GM23338 (cell line): Measurements from ENCODE around the gene TCP11L2. TPM values are rescaled to one million over a fixed set of nuclear protein-coding genes. Genes with fewer than 3 reads are reported as not detected.

Source experiments
- ATAC-seq: fragments of 200-7000 bp; cut with Tn5 transposase; 3 replicates; pipeline ENCODE4 v1.9.1; 2020
- DNase-seq: peaks from one replicate; pipeline ENCODE4 v3.0.0-alpha.2; 2015; ENCODE audit warnings: low spot score
- H2AFZ ChIP-seq: fragments of 200-600 bp; sonication (generic); 2 replicates; pipeline ENCODE4 v1.8.0; 2016; ENCODE audit warnings: antibody characterized with exemption, mild to moderate bottlenecking, moderate library complexity
- H3F3A ChIP-seq: fragments of 200-600 bp; sonication (generic); replicated peaks from 2 replicates; pipeline ENCODE4 v1.8.0; 2017; ENCODE audit warnings: antibody characterized with exemption, mixed run types, low read depth
- H3K27ac ChIP-seq: fragments of 200-600 bp; sonication (generic); 2 replicates; pipeline ENCODE4 v1.6.1; 2016; ENCODE audit warnings: low read depth
- H3K27me3 ChIP-seq: fragments of 200-600 bp; sonication (generic); 2 replicates; pipeline ENCODE4 v1.8.0; 2016; ENCODE audit warnings: mild to moderate bottlenecking, mixed run types, moderate library complexity; ENCODE audit not compliant: insufficient read depth
- H3K36me3 ChIP-seq: fragments of 200-600 bp; sonication (generic); 2 replicates; pipeline ENCODE4 v1.8.0; 2016; ENCODE audit warnings: mild to moderate bottlenecking; ENCODE audit not compliant: insufficient read depth
- H3K4me1 ChIP-seq: fragments of 200-600 bp; sonication (generic); 2 replicates; pipeline ENCODE4 v1.8.0; 2016; ENCODE audit warnings: mild to moderate bottlenecking, moderate library complexity; ENCODE audit not compliant: insufficient read depth
- H3K4me2 ChIP-seq: fragments of 200-600 bp; sonication (generic); 2 replicates; pipeline ENCODE4 v1.7.1; 2017; ENCODE audit warnings: mixed run types
- H3K4me3 ChIP-seq: fragments of 200-600 bp; sonication (generic); 2 replicates; pipeline ENCODE4 v1.6.1; 2016; ENCODE audit warnings: mixed run types
- H3K79me2 ChIP-seq: fragments of 200-600 bp; sonication (generic); replicated peaks from 2 replicates; pipeline ENCODE4 v1.8.0; 2017; ENCODE audit warnings: mild to moderate bottlenecking; ENCODE audit not compliant: insufficient read depth
- H3K9me2 ChIP-seq: fragments of 200-600 bp; sonication (generic); 2 replicates; pipeline ENCODE4 v1.8.0; 2017; ENCODE audit not compliant: insufficient read depth
- H4K20me1 ChIP-seq: fragments of 200-600 bp; sonication (generic); replicated peaks from 2 replicates; pipeline ENCODE4 v1.8.0; 2017; ENCODE audit warnings: mild to moderate bottlenecking; ENCODE audit not compliant: insufficient read depth
- H3K27ac Mint-ChIP-seq: 2 replicates; pipeline ENCODE4 v1.8.0; 2020; ENCODE audit warnings: inconsistent platforms, mild to moderate bottlenecking, moderate library complexity, mixed read lengths
- H3K27me3 Mint-ChIP-seq: 3 replicates; pipeline ENCODE4 v1.8.0; 2022; ENCODE audit warnings: low read depth, mild to moderate bottlenecking, moderate library complexity, mixed read lengths, inconsistent platforms; ENCODE audit not compliant: insufficient read depth, poor library complexity
- H3K36me3 Mint-ChIP-seq: 3 replicates; pipeline ENCODE4 v1.8.0; 2021; ENCODE audit warnings: low read depth, mild to moderate bottlenecking, inconsistent platforms, moderate library complexity, mixed read lengths
- H3K4me1 Mint-ChIP-seq: 3 replicates; pipeline ENCODE4 v1.8.0; 2020; ENCODE audit warnings: mild to moderate bottlenecking, inconsistent platforms, mixed read lengths
- H3K4me3 Mint-ChIP-seq: 3 replicates; pipeline ENCODE4 v1.8.0; 2021; ENCODE audit warnings: moderate library complexity, mild to moderate bottlenecking, inconsistent platforms, mixed read lengths
- H3K9me3 Mint-ChIP-seq: 3 replicates; pipeline ENCODE4 v1.8.0; 2020; ENCODE audit warnings: moderate library complexity, mild to moderate bottlenecking, inconsistent platforms, mixed read lengths
- CTCF ChIP-seq, 2 experiments: fragments of 200-600 bp in 1 of 2; sonication (generic) in 1 of 2; conservative IDR thresholded peaks; 2 replicates each; pipeline versions ENCODE4 v1.5.1 to v1.6.1; 2016 to 2017; ENCODE audit warnings: antibody characterized with exemption in 2 of 2, low read depth in 2 of 2, mild to moderate bottlenecking in 2 of 2, moderate library complexity in 1 of 2
- ETS1 ChIP-seq: IDR thresholded peaks from 2 replicates; pipeline ENCODE4 v1.6.1; 2016; ENCODE audit warnings: antibody characterized with exemption
- EZH2 ChIP-seq: fragments of 200-600 bp; sonication (generic); IDR thresholded peaks from one replicate; pipeline ENCODE4 v1.8.0; 2017; ENCODE audit warnings: antibody characterized with exemption, mild to moderate bottlenecking, low read depth; ENCODE audit not compliant: unreplicated experiment
- POLR2AphosphoS5 ChIP-seq: IDR thresholded peaks from 2 replicates; pipeline ENCODE4 v1.6.1; 2016; ENCODE audit warnings: antibody characterized with exemption, low read depth
- STAT1 ChIP-seq: IDR thresholded peaks from one replicate; pipeline ENCODE4 v1.6.1; 2016; ENCODE audit warnings: antibody characterized with exemption; ENCODE audit not compliant: unreplicated experiment
- ZNF331 ChIP-seq: fragments of 250-450 bp; sonication (Bioruptor Pico); IDR thresholded peaks from 2 replicates; pipeline ENCODE4 v1.5.0; 2020; ENCODE audit warnings: low read depth, mild to moderate bottlenecking, moderate library complexity
- ZNF462 ChIP-seq: fragments of 250-450 bp; sonication (Bioruptor Pico); IDR thresholded peaks from 2 replicates; pipeline ENCODE4 v1.5.0; 2020; ENCODE audit warnings: mild to moderate bottlenecking, moderate library complexity
- polyA plus RNA-seq: library from polyadenylated mRNA; unstranded; fragments of >200 nt; fragmentation: Nextera tagmentation; extraction: Ambion mirVana; gene quantifications from 2 replicates; pipeline ENCODE4 v1.2.1, GENCODE V29; 2016
- total RNA-seq: library from RNA; depleted of rRNA; stranded (reverse); fragments of >200 nt; shearing (Covaris generic); gene quantifications from 2 replicates; pipeline ENCODE4 v1.2.3, GENCODE V29; 2014

Gene TCP11L2
- total and polyA plus RNA-seq, 2 experiments from 2014 or later: 1.4 to 4.4 TPM

GRCh38 chr12:106309671-106310505 lies 7.4 kb downstream of the TCP11L2 start (continued):
- no peak for TF ChIP-seq ZNF462 (CRISPR knock-in tag)

GRCh38 chr12:106310687-106311086 lies 8.2 kb downstream of the TCP11L2 start:
- Histone ChIP-seq H3K79me2 (no peaks in the 10 kb centered on the region), H3K27me3 (no peaks in the 10 kb centered on the region), H4K20me1 (no peaks in the 10 kb centered on the region; the same call in 1 of the 2 replicates), H2AFZ (peak overlapping the region; percentile 48; the same call in 1 of the 2 replicates), H3K27ac (no peak overlapping the region), H3K9me2 (no peaks in the 10 kb centered on the region), H3K4me1 (0 out of 2 replicates have a peak, but pooled peaks cover under 1% of the 10 kb centered on the region), H3K4me2 (no peak overlapping the region), H3K4me3 (no peak overlapping the region), H3F3A (no peaks in the 10 kb centered on the region), H3K36me3 (no peaks in the 10 kb centered on the region)
- no peaks in the 10 kb centered on the region for H3K36me3 Mint-ChIP-seq
- H3K27ac Mint-ChIP-seq: no peak overlapping the region
- H3K27me3 Mint-ChIP-seq: no peaks in the 10 kb centered on the region
- no peak for DNase-seq
- peaks cover 14% of the 10 kb centered on the region for H3K4me1 Mint-ChIP-seq
- no peak for ATAC-seq
- no peak overlapping the region for H3K4me3 Mint-ChIP-seq
- H3K9me3 Mint-ChIP-seq: no peaks in the 10 kb centered on the region
- TF ChIP-seq CTCF (conservative IDR thresholded peaks at IDR 0.05; ENCODE audit: low read depth in 2 of 2): no peak
- TF ChIP-seq STAT1: no peak
- no peak for TF ChIP-seq ZNF331
- no peak for TF ChIP-seq POLR2AphosphoS5
- TF ChIP-seq EZH2: no peak
- TF ChIP-seq ETS1: no peak
